ENCODE results near the gene TIMM10B. TPM values are rescaled to one million over a fixed set of nuclear protein-coding genes. Genes with fewer than 3 reads are reported as not detected.

Gene TIMM10B, protein sequence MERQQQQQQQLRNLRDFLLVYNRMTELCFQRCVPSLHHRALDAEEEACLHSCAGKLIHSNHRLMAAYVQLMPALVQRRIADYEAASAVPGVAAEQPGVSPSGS
- total RNA-seq (2011; cell fraction: chromatin; rRNA removed; ENCODE audit: low replicate concordance) = 128 and 180 TPM in 2 replicates
- 109 and 115 TPM in 2 replicates for total RNA-seq (2011; cell fraction: nucleolus; rRNA removed)
- total RNA-seq (2011; cell fraction: nucleoplasm; rRNA removed) = 150 and 215 TPM in 2 replicates
- total RNA-seq (2014; rRNA removed) (43.2 and 48.7 TPM in 2 replicates), total RNA-seq (2014; rRNA removed; fragmentation: Illumina TruSeq; extraction: Trizol) (45.7 and 47.5 TPM in 2 replicates), total RNA-seq (2015; rRNA removed; fragmentation: Illumina TruSeq; extraction: Trizol) (47.0 and 48.9 TPM in 2 replicates), total RNA-seq (2021) (63.0 and 66.0 TPM in 2 replicates), polyA plus RNA-seq (2011; rRNA removed) (78.1 and 83.0 TPM in 2 replicates), polyA plus RNA-seq (2014; fragmentation: Illumina TruSeq; extraction: Trizol) (48.1 and 57.0 TPM in 2 replicates), polyA plus RNA-seq (2014; fragmentation: Nextera tagmentation; extraction: Ambion mirVana) (100 to 1,000 TPM; 158 to 163 TPM), polyA plus RNA-seq (2014; rRNA removed) (54.0 and 64.9 TPM in 2 replicates), polyA minus RNA-seq (2011; rRNA and poly(A)+ RNA removed) (58.1 and 61.2 TPM in 2 replicates), Bru-seq, nascent RNA (percentile 98 among the genes with signal in this experiment), BruChase-seq, experiment 1, labeled RNA remaining after a 2-hour chase (percentile 99 among the genes with signal in this experiment), BruChase-seq, experiment 2, labeled RNA remaining after a 6-hour chase (percentile 99 among the genes with signal in this experiment)
- polyA plus RNA-seq (2011; cell fraction: cytosol; rRNA removed) = 82.7 and 87.5 TPM in 2 replicates
- 109 and 128 TPM in 2 replicates for polyA plus RNA-seq (2011; cell fraction: nucleus; rRNA removed)
- polyA plus RNA-seq (2012) = 38.6 and 62.9 TPM in 2 replicates
- polyA minus RNA-seq (2011; cell fraction: cytosol; rRNA and poly(A)+ RNA removed) = 21.0 and 37.8 TPM in 2 replicates
- polyA minus RNA-seq (2011; cell fraction: nucleus; rRNA and poly(A)+ RNA removed) = 75.8 and 112 TPM in 2 replicates
- long read RNA-seq, experiment 1, transcript TIMM10B-205 (4 exons, 608 nt) = minor isoform, 6 of 230 reads
- long read RNA-seq, experiment 1, transcript TIMM10B-201 (3 exons, 2,840 nt) = major isoform, 172 of 230 reads
- long read RNA-seq, experiment 1, partial matches to known transcripts = 43 of 230 reads
- long read RNA-seq, experiment 1, other reads (novel, unspliced or antisense) = 3 of 230 reads
- long read RNA-seq, experiment 2, transcript TIMM10B-201 (3 exons, 2,840 nt) = major isoform, 38 of 59 reads
- long read RNA-seq, experiment 2, transcript TIMM10B-202 (2 exons, 593 nt) = minor isoform, 6 of 59 reads
- long read RNA-seq, experiment 2, partial matches to known transcripts = 1 of 59 reads
- long read RNA-seq, experiment 2, other reads (novel, unspliced or antisense) = 10 of 59 reads
- long read RNA-seq, experiment 3, transcript TIMM10B-201 (3 exons, 2,840 nt) = major isoform, 67 of 76 reads
- long read RNA-seq, experiment 3, transcript TIMM10B-202 (2 exons, 593 nt) = minor isoform, 5 of 76 reads
- long read RNA-seq, experiment 3, partial matches to known transcripts = 0 of 76 reads
- long read RNA-seq, experiment 3, other reads (novel, unspliced or antisense) = 1 of 76 reads

DNA sequence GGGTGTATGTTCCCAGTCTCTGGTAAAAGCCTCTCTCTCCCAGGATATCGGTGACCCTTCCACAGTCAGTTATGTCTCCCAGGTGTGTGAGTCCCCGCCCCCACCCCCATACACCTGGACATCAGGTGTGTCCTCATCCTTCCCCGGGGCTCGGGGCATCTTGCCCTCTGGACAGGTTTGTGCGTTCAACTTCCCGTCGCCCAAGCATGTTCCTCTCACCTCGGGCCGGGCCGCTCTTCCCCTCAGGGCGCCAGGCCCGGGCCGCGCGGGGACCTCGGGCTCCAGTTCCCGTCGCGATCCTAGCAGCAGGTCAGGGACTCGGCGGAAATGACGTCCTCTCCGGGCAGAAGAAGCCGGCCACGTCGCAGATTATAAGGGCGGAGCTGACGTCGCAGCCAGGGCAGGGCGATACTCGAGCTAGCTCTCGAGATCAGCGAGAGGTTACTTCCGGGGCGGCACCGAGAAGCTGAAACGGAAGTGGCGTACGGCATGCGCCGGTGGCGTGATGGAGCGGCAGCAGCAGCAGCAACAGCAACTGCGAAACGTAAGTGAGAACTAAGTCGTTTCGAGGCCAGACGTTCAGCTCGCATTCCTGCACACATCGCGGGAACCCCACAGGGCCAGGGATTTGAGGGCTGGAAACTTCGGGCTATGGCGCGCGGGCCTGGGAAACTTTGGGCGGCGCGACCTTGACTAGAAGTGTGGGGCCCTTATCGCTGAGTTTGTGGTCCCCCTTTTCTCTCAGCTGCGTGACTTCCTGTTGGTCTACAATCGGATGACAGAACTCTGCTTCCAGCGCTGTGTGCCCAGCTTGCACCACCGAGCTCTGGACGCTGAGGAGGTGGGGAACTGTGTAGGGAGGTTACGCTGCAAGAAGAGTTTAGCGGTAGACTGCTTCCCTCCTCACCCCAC is at the start of gene TIMM10B, which contains the start of gene ARFIP2:
Gene TIMM10B, plus strand, starts transcription at position 490 of the 912 bp plus-strand sequence. Its CDS starts 16 bp downstream, at position 506.
Gene ARFIP2, minus strand, starts transcription at position 320 of the 912 bp plus-strand sequence. CDS start 910 bp downstream, outside the sequence.
- no peaks in the 10 kb centered on the region for H3K9me3 ChIP-seq (replicated peaks; ENCODE audit: control insufficient read depth, insufficient read depth, low read depth, low read length)
- FAIRE-seq (peak; percentile 99), ATAC-seq (peak; percentile 98), DNase-seq (ENCODE audit: extremely low read depth in 1 of 4, low spot score in 3 of 4) (peak; percentile 92 to 99 (median 96))
- peak within 1 kb of the TSS; percentile 95 to 99 for H3K9ac ChIP-seq (ENCODE audit: insufficient read depth in 1 of 2, low read depth in 2 of 2, low read length in 2 of 2)
- POLR2A ChIA-PET = interaction anchor here (0.6 to 1.6 kb wide), 15 partner anchors 8 to 264 kb away, joined by 3 to 7 read pairs (median 4); partner anchors contain the start of genes MRPL17 and TRIM3
- under 1% methylated on average over 60 of the region's 66 CpGs for WGBS (ENCODE audit: insufficient coverage, low coverage, missing lambda C conversion rate)
- H3K27me3 ChIP-seq (ENCODE audit: control insufficient read depth in 2 of 2, insufficient read depth in 2 of 2, low read length in 2 of 2) = no peaks in the 10 kb centered on the region
- no peaks in the 10 kb centered on the region; the same call in 1 of the 2 replicates for H4K20me1 ChIP-seq (replicated peaks; ENCODE audit: control insufficient read depth, insufficient read depth, low read length)
- H3K27ac ChIP-seq (ENCODE audit: extremely low read depth, low read depth, low read length) = peak within 1 kb of the TSS; percentile 93
- in situ Hi-C loops (cut with MboI) = no loop called here
- H3K4me2 ChIP-seq (ENCODE audit: insufficient read depth, low read length) = peak within 1 kb of the TSS; percentile 97
- BruUV-seq (replicated peaks) = TSS peak; percentile 45
- H2AFZ ChIP-seq (ENCODE audit: low read depth, low read length) = peak within 1 kb of the TSS; percentile 87
- peaks cover 14 to 17% of the 10 kb centered on the region in 2 experiments; a peak in 4 of 5 replicates for H3K4me1 ChIP-seq (replicated peaks in 1 of 2; ENCODE audit: control insufficient read depth in 2 of 2, insufficient read depth in 2 of 2, low read length in 2 of 2)
- H3K4me3 ChIP-seq = peak within 1 kb of the TSS; percentile 87
- H3K9me1 ChIP-seq (ENCODE audit: control insufficient read depth, insufficient read depth, low read length) = no peaks in the 10 kb centered on the region
- CTCF ChIA-PET (ENCODE audit: low intra/inter-chr PET ratio) = no interaction called here
- H3K79me2 ChIP-seq (ENCODE audit: control insufficient read depth, insufficient read depth, low read length) = peaks cover 53% of the 10 kb centered on the region
- peaks cover 80% of the 10 kb centered on the region for H3K36me3 ChIP-seq (ENCODE audit: control insufficient read depth, insufficient read depth, low read length)
- intact Hi-C loops (cut with micrococcal nuclease) = no loop called here
- no peak for TF ChIP-seq NFATC3 (IDR thresholded peaks at IDR 0.05)
- TF ChIP-seq SIRT6 (IDR thresholded peaks at IDR 0.05; ENCODE audit: low read depth, low read length) = no peak
- TF ChIP-seq ZFP1 (CRISPR knock-in tag; IDR thresholded peaks at IDR 0.05) = no peak
- TF ChIP-seq FUS (optimal IDR thresholded peaks at IDR 0.05; ENCODE audit: low read depth, low read length) = no peak
- no peak for TF ChIP-seq MTA2 (IDR thresholded peaks at IDR 0.05; ENCODE audit: low read depth)
- TF ChIP-seq KDM2B (CRISPR knock-in tag; IDR thresholded peaks at IDR 0.05) = 0 out of 2 replicates have a peak, but pooled peaks have one; percentile 5
- TF ChIP-seq ZNF408 (CRISPR knock-in tag; IDR thresholded peaks at IDR 0.05; ENCODE audit: low read depth) = no peak
- TF ChIP-seq, protein P1, sequence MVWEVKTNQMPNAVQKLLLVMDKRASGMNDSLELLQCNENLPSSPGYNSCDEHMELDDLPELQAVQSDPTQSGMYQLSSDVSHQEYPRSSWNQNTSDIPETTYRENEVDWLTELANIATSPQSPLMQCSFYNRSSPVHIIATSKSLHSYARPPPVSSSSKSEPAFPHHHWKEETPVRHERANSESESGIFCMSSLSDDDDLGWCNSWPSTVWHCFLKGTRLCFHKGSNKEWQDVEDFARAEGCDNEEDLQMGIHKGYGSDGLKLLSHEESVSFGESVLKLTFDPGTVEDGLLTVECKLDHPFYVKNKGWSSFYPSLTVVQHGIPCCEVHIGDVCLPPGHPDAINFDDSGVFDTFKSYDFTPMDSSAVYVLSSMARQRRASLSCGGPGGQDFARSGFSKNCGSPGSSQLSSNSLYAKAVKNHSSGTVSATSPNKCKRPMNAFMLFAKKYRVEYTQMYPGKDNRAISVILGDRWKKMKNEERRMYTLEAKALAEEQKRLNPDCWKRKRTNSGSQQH (CRISPR knock-in tag; IDR thresholded peaks at IDR 0.05) = no peak
